GM23338 (cell line): ENCODE results near the gene RPS15. TPM values are rescaled to one million over a fixed set of nuclear protein-coding genes. Genes with fewer than 3 reads are reported as not detected.

Experiments
- ATAC-seq: fragments of 200-7000 bp; cut with Tn5 transposase; 3 replicates; pipeline ENCODE4 v1.9.1; 2020
- DNase-seq: peaks from one replicate; pipeline ENCODE4 v3.0.0-alpha.2; 2015; ENCODE audit warnings: low spot score
- H2AFZ ChIP-seq: fragments of 200-600 bp; sonication (generic); 2 replicates; pipeline ENCODE4 v1.8.0; 2016; ENCODE audit warnings: antibody characterized with exemption, mild to moderate bottlenecking, moderate library complexity
- H3F3A ChIP-seq: fragments of 200-600 bp; sonication (generic); replicated peaks from 2 replicates; pipeline ENCODE4 v1.8.0; 2017; ENCODE audit warnings: antibody characterized with exemption, mixed run types, low read depth
- H3K27ac ChIP-seq: fragments of 200-600 bp; sonication (generic); 2 replicates; pipeline ENCODE4 v1.6.1; 2016; ENCODE audit warnings: low read depth
- H3K27me3 ChIP-seq: fragments of 200-600 bp; sonication (generic); 2 replicates; pipeline ENCODE4 v1.8.0; 2016; ENCODE audit warnings: mild to moderate bottlenecking, mixed run types, moderate library complexity; ENCODE audit not compliant: insufficient read depth
- H3K36me3 ChIP-seq: fragments of 200-600 bp; sonication (generic); 2 replicates; pipeline ENCODE4 v1.8.0; 2016; ENCODE audit warnings: mild to moderate bottlenecking; ENCODE audit not compliant: insufficient read depth
- H3K4me1 ChIP-seq: fragments of 200-600 bp; sonication (generic); 2 replicates; pipeline ENCODE4 v1.8.0; 2016; ENCODE audit warnings: mild to moderate bottlenecking, moderate library complexity; ENCODE audit not compliant: insufficient read depth
- H3K4me2 ChIP-seq: fragments of 200-600 bp; sonication (generic); 2 replicates; pipeline ENCODE4 v1.7.1; 2017; ENCODE audit warnings: mixed run types
- H3K4me3 ChIP-seq: fragments of 200-600 bp; sonication (generic); 2 replicates; pipeline ENCODE4 v1.6.1; 2016; ENCODE audit warnings: mixed run types
- H3K79me2 ChIP-seq: fragments of 200-600 bp; sonication (generic); replicated peaks from 2 replicates; pipeline ENCODE4 v1.8.0; 2017; ENCODE audit warnings: mild to moderate bottlenecking; ENCODE audit not compliant: insufficient read depth
- H3K9me2 ChIP-seq: fragments of 200-600 bp; sonication (generic); 2 replicates; pipeline ENCODE4 v1.8.0; 2017; ENCODE audit not compliant: insufficient read depth
- H4K20me1 ChIP-seq: fragments of 200-600 bp; sonication (generic); replicated peaks from 2 replicates; pipeline ENCODE4 v1.8.0; 2017; ENCODE audit warnings: mild to moderate bottlenecking; ENCODE audit not compliant: insufficient read depth
- H3K27ac Mint-ChIP-seq: 2 replicates; pipeline ENCODE4 v1.8.0; 2020; ENCODE audit warnings: inconsistent platforms, mild to moderate bottlenecking, moderate library complexity, mixed read lengths
- H3K27me3 Mint-ChIP-seq: 3 replicates; pipeline ENCODE4 v1.8.0; 2022; ENCODE audit warnings: low read depth, mild to moderate bottlenecking, moderate library complexity, mixed read lengths, inconsistent platforms; ENCODE audit not compliant: insufficient read depth, poor library complexity
- H3K36me3 Mint-ChIP-seq: 3 replicates; pipeline ENCODE4 v1.8.0; 2021; ENCODE audit warnings: low read depth, mild to moderate bottlenecking, inconsistent platforms, moderate library complexity, mixed read lengths
- H3K4me1 Mint-ChIP-seq: 3 replicates; pipeline ENCODE4 v1.8.0; 2020; ENCODE audit warnings: mild to moderate bottlenecking, inconsistent platforms, mixed read lengths
- H3K4me3 Mint-ChIP-seq: 3 replicates; pipeline ENCODE4 v1.8.0; 2021; ENCODE audit warnings: moderate library complexity, mild to moderate bottlenecking, inconsistent platforms, mixed read lengths
- H3K9me3 Mint-ChIP-seq: 3 replicates; pipeline ENCODE4 v1.8.0; 2020; ENCODE audit warnings: moderate library complexity, mild to moderate bottlenecking, inconsistent platforms, mixed read lengths
- EZH2 ChIP-seq: fragments of 200-600 bp; sonication (generic); IDR thresholded peaks from one replicate; pipeline ENCODE4 v1.8.0; 2017; ENCODE audit warnings: antibody characterized with exemption, mild to moderate bottlenecking, low read depth; ENCODE audit not compliant: unreplicated experiment
- EZH2phosphoT487 ChIP-seq: fragments of 200-600 bp; sonication (generic); IDR thresholded peaks from one replicate; pipeline ENCODE4 v1.8.1; 2018; ENCODE audit warnings: antibody characterized with exemption; ENCODE audit not compliant: unreplicated experiment
- JUNB ChIP-seq: IDR thresholded peaks from one replicate; pipeline ENCODE4 v1.6.1; 2016; ENCODE audit warnings: antibody characterized with exemption; ENCODE audit not compliant: unreplicated experiment
- POLR2AphosphoS5 ChIP-seq: IDR thresholded peaks from 2 replicates; pipeline ENCODE4 v1.6.1; 2016; ENCODE audit warnings: antibody characterized with exemption, low read depth
- STAT1 ChIP-seq: IDR thresholded peaks from one replicate; pipeline ENCODE4 v1.6.1; 2016; ENCODE audit warnings: antibody characterized with exemption; ENCODE audit not compliant: unreplicated experiment
- ZNF114 ChIP-seq: fragments of 250-450 bp; sonication (Bioruptor Pico); IDR thresholded peaks from 2 replicates; pipeline ENCODE4 v1.5.0; 2020; ENCODE audit warnings: mild to moderate bottlenecking, moderate library complexity
- ZNF331 ChIP-seq: fragments of 250-450 bp; sonication (Bioruptor Pico); IDR thresholded peaks from 2 replicates; pipeline ENCODE4 v1.5.0; 2020; ENCODE audit warnings: low read depth, mild to moderate bottlenecking, moderate library complexity
- polyA plus RNA-seq: library from polyadenylated mRNA; unstranded; fragments of >200 nt; fragmentation: Nextera tagmentation; extraction: Ambion mirVana; gene quantifications from 2 replicates; pipeline ENCODE4 v1.2.1, GENCODE V29; 2016
- total RNA-seq: library from RNA; depleted of rRNA; stranded (reverse); fragments of >200 nt; shearing (Covaris generic); gene quantifications from 2 replicates; pipeline ENCODE4 v1.2.3, GENCODE V29; 2014
- TF ChIP-seq, protein P1 (sequence below): IDR thresholded peaks from one replicate; pipeline ENCODE4 v1.6.1; 2018; ENCODE audit warnings: antibody characterized with exemption; ENCODE audit not compliant: unreplicated experiment
- TF ChIP-seq, protein P2 (sequence below): fragments of 250-450 bp; sonication (Bioruptor Pico); IDR thresholded peaks from 2 replicates; pipeline ENCODE4 v1.5.0; 2020; ENCODE audit warnings: mild to moderate bottlenecking, moderate library complexity
- TF ChIP-seq, protein P3 (sequence below): IDR thresholded peaks from 2 replicates; pipeline ENCODE4 v1.6.1; 2016; ENCODE audit warnings: antibody characterized with exemption
- TF ChIP-seq, protein P4 (sequence below), 2 experiments: fragments of 200-600 bp in 1 of 2; sonication (generic) in 1 of 2; conservative IDR thresholded peaks; 2 replicates each; pipeline versions ENCODE4 v1.5.1 to v1.6.1; 2016 to 2017; ENCODE audit warnings: antibody characterized with exemption in 2 of 2, low read depth in 2 of 2, mild to moderate bottlenecking in 2 of 2, moderate library complexity in 1 of 2

Gene RPS15
- total and polyA plus RNA-seq, 2 experiments from 2014 or later, result 2,953 to 3,861 TPM

DNA sequence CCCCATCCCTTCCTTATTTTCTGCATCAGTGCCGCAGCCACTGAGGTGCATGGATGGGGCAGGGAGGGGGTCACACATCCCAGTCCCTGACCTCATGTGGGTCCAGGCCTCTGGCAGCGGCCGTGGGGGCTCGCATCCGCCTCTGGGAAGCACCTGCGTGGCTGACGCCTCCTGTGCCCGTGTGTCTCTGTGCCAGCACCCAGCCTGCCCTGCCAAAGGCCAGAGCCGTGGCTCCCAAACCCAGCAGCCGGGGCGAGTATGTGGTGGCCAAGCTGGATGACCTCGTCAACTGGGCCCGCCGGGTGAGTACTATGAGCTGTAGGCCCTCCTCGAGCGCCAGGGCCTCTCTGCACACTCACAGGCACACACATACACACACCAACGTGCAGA lies 49.6 kb upstream of the RPS15 start (continued):
- TF ChIP-seq ZNF114 (CRISPR knock-in tag), result no peak
- TF ChIP-seq EZH2phosphoT487, result no peak

DNA sequence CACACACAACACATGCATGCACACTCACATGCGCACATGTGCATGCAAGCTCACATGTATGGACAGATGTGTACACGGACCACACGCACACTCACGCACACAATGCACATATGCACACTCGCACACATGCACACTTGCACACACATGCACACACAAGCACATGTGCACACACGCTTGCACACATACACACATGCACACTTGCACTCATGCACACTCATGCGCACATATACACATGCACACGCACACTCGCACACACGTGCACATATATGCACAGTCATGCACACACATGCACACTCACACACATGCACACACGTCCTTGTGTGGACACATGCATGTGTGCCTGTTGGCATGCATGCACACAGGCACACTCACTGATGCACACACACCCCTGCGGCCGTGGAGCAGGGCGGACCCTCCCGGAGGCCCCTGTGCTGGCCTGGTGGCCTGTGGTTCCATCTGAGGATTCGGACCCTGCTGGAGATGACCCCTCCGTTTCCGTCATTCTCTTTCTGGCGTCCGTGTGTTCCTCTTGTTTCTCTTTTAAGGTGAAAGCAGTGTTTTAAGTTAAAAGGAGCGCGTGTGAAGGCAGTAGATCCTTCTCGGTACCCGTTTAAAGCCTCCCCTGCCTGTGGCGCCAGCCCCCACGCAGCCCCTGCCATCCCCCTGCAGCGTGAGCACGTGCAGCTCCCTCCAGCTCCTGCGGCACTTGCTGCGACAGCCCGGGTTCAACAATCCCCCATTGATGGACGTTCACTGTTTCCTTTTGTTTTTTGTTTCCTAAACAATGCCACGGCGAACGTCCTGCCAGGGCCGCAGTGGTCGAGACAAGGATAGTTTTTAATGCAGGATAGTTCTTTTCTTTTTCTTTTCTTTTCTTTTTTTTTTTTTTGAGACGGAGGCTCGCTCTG lies 48.9 kb upstream of the RPS15 start:
- no peak overlapping the region for H3K4me3 Mint-ChIP-seq
- DNase-seq (no peak), ATAC-seq (no peak)
- peaks cover 12% of the 10 kb centered on the region for H3K79me2 ChIP-seq
- peaks cover 31% of the 10 kb centered on the region for H3K36me3 Mint-ChIP-seq
- H3K27me3 Mint-ChIP-seq, result peaks cover 1% of the 10 kb centered on the region
- peaks cover 3% of the 10 kb centered on the region; the same call in 2 of the 3 replicates for H3K4me1 Mint-ChIP-seq
- no peaks in the 10 kb centered on the region for H3K36me3 ChIP-seq
- no peak overlapping the region for H3K4me3 ChIP-seq
- H3K27ac Mint-ChIP-seq, result no peak overlapping the region
- no peak overlapping the region for H2AFZ ChIP-seq
- peaks cover 5% of the 10 kb centered on the region; the same call in 1 of the 2 replicates for H4K20me1 ChIP-seq
- no peak overlapping the region for H3K27ac ChIP-seq
- H3K9me2 ChIP-seq, result no peaks in the 10 kb centered on the region
- H3K9me3 Mint-ChIP-seq, result no peaks in the 10 kb centered on the region
- H3K4me1 ChIP-seq, result peaks cover 6% of the 10 kb centered on the region; the same call in 1 of the 2 replicates
- no peak overlapping the region for H3K4me2 ChIP-seq
- no peaks in the 10 kb centered on the region for H3K27me3 ChIP-seq
- peaks cover 18% of the 10 kb centered on the region for H3F3A ChIP-seq
- no peak for TF ChIP-seq ZNF331 (CRISPR knock-in tag)
- TF ChIP-seq, protein P1, sequence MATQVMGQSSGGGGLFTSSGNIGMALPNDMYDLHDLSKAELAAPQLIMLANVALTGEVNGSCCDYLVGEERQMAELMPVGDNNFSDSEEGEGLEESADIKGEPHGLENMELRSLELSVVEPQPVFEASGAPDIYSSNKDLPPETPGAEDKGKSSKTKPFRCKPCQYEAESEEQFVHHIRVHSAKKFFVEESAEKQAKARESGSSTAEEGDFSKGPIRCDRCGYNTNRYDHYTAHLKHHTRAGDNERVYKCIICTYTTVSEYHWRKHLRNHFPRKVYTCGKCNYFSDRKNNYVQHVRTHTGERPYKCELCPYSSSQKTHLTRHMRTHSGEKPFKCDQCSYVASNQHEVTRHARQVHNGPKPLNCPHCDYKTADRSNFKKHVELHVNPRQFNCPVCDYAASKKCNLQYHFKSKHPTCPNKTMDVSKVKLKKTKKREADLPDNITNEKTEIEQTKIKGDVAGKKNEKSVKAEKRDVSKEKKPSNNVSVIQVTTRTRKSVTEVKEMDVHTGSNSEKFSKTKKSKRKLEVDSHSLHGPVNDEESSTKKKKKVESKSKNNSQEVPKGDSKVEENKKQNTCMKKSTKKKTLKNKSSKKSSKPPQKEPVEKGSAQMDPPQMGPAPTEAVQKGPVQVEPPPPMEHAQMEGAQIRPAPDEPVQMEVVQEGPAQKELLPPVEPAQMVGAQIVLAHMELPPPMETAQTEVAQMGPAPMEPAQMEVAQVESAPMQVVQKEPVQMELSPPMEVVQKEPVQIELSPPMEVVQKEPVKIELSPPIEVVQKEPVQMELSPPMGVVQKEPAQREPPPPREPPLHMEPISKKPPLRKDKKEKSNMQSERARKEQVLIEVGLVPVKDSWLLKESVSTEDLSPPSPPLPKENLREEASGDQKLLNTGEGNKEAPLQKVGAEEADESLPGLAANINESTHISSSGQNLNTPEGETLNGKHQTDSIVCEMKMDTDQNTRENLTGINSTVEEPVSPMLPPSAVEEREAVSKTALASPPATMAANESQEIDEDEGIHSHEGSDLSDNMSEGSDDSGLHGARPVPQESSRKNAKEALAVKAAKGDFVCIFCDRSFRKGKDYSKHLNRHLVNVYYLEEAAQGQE, result no peak
- no peak for TF ChIP-seq POLR2AphosphoS5
- TF ChIP-seq, protein P2, sequence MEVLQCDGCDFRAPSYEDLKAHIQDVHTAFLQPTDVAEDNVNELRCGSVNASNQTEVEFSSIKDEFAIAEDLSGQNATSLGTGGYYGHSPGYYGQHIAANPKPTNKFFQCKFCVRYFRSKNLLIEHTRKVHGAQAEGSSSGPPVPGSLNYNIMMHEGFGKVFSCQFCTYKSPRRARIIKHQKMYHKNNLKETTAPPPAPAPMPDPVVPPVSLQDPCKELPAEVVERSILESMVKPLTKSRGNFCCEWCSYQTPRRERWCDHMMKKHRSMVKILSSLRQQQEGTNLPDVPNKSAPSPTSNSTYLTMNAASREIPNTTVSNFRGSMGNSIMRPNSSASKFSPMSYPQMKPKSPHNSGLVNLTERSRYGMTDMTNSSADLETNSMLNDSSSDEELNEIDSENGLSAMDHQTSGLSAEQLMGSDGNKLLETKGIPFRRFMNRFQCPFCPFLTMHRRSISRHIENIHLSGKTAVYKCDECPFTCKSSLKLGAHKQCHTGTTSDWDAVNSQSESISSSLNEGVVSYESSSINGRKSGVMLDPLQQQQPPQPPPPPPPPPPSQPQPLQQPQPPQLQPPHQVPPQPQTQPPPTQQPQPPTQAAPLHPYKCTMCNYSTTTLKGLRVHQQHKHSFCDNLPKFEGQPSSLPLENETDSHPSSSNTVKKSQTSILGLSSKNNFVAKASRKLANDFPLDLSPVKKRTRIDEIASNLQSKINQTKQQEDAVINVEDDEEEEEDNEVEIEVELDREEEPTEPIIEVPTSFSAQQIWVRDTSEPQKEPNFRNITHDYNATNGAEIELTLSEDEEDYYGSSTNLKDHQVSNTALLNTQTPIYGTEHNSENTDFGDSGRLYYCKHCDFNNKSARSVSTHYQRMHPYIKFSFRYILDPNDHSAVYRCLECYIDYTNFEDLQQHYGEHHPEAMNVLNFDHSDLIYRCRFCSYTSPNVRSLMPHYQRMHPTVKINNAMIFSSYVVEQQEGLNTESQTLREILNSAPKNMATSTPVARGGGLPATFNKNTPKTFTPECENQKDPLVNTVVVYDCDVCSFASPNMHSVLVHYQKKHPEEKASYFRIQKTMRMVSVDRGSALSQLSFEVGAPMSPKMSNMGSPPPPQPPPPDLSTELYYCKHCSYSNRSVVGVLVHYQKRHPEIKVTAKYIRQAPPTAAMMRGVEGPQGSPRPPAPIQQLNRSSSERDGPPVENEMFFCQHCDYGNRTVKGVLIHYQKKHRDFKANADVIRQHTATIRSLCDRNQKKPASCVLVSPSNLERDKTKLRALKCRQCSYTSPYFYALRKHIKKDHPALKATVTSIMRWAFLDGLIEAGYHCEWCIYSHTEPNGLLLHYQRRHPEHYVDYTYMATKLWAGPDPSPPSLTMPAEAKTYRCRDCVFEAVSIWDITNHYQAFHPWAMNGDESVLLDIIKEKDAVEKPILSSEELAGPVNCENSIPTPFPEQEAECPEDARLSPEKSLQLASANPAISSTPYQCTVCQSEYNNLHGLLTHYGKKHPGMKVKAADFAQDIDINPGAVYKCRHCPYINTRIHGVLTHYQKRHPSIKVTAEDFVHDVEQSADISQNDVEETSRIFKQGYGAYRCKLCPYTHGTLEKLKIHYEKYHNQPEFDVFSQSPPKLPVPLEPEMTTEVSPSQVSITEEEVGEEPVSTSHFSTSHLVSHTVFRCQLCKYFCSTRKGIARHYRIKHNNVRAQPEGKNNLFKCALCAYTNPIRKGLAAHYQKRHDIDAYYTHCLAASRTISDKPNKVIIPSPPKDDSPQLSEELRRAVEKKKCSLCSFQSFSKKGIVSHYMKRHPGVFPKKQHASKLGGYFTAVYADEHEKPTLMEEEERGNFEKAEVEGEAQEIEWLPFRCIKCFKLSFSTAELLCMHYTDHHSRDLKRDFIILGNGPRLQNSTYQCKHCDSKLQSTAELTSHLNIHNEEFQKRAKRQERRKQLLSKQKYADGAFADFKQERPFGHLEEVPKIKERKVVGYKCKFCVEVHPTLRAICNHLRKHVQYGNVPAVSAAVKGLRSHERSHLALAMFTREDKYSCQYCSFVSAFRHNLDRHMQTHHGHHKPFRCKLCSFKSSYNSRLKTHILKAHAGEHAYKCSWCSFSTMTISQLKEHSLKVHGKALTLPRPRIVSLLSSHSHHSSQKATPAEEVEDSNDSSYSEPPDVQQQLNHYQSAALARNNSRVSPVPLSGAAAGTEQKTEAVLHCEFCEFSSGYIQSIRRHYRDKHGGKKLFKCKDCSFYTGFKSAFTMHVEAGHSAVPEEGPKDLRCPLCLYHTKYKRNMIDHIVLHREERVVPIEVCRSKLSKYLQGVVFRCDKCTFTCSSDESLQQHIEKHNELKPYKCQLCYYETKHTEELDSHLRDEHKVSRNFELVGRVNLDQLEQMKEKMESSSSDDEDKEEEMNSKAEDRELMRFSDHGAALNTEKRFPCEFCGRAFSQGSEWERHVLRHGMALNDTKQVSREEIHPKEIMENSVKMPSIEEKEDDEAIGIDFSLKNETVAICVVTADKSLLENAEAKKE (CRISPR knock-in tag), result no peak
- no peak for TF ChIP-seq JUNB
- no peak for TF ChIP-seq STAT1
- TF ChIP-seq, protein P3, sequence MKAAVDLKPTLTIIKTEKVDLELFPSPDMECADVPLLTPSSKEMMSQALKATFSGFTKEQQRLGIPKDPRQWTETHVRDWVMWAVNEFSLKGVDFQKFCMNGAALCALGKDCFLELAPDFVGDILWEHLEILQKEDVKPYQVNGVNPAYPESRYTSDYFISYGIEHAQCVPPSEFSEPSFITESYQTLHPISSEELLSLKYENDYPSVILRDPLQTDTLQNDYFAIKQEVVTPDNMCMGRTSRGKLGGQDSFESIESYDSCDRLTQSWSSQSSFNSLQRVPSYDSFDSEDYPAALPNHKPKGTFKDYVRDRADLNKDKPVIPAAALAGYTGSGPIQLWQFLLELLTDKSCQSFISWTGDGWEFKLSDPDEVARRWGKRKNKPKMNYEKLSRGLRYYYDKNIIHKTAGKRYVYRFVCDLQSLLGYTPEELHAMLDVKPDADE, result no peak
- TF ChIP-seq EZH2, result no peak
- TF ChIP-seq ZNF114 (CRISPR knock-in tag), result no peak
- TF ChIP-seq, protein P4, sequence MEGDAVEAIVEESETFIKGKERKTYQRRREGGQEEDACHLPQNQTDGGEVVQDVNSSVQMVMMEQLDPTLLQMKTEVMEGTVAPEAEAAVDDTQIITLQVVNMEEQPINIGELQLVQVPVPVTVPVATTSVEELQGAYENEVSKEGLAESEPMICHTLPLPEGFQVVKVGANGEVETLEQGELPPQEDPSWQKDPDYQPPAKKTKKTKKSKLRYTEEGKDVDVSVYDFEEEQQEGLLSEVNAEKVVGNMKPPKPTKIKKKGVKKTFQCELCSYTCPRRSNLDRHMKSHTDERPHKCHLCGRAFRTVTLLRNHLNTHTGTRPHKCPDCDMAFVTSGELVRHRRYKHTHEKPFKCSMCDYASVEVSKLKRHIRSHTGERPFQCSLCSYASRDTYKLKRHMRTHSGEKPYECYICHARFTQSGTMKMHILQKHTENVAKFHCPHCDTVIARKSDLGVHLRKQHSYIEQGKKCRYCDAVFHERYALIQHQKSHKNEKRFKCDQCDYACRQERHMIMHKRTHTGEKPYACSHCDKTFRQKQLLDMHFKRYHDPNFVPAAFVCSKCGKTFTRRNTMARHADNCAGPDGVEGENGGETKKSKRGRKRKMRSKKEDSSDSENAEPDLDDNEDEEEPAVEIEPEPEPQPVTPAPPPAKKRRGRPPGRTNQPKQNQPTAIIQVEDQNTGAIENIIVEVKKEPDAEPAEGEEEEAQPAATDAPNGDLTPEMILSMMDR (conservative IDR thresholded peaks at IDR 0.05; ENCODE audit: low read depth in 2 of 2), result no peak
